Transverse colon (tissue), 3 donors: ENCODE results near the gene OR9A2.

ENCODE experiments used
- CTCF ChIP-seq, 5 experiments: fragments of 200-600 bp in 3 of 5; fragments of 450-650 bp in 2 of 5; sonication (generic) in 3 of 5; IDR thresholded peaks; 1 replicate in 2 of 5; 2 replicates in 3 of 5; pipeline ENCODE4 v1.5.1; 2016 to 2017; ENCODE audit warnings: antibody characterized with exemption in 5 of 5, inconsistent platforms in 3 of 5, mild to moderate bottlenecking in 2 of 5, moderate library complexity in 1 of 5
- POLR2A ChIP-seq: fragments of 450-650 bp; IDR thresholded peaks from one replicate; pipeline ENCODE4 v1.6.1; 2016; ENCODE audit warnings: antibody characterized with exemption, mild to moderate bottlenecking, moderate library complexity

- TF ChIP-seq CTCF (IDR thresholded peaks at IDR 0.05) (no peak), POLR2A (no peak)
These were observed 41.5 kb upstream of the OR9A2 start for GRCh38 chr7:143068446-143068845.
